Measurements from ENCODE around the gene PHOSPHO1. TPM values are rescaled to one million over a fixed set of nuclear protein-coding genes. Genes with fewer than 3 reads are reported as not detected.

PHOSPHO1 gene
- total and polyA plus RNA-seq, 2 of the 13 experiments (the other 11 are each of a cell fraction or from before 2014, with no cell fraction given) = not detected

- TF ChIP-seq ZNF407 (CRISPR knock-in tag; IDR thresholded peaks at IDR 0.05; ENCODE audit: not compliant biosample characterization) (no peak), ZNF430 (CRISPR knock-in tag; IDR thresholded peaks at IDR 0.05) (no peak), HHEX (CRISPR knock-in tag; IDR thresholded peaks at IDR 0.05) (no peak), ZNF124 (CRISPR knock-in tag; IDR thresholded peaks at IDR 0.05) (no peak), ISL2 (CRISPR knock-in tag; IDR thresholded peaks at IDR 0.05) (no peak), THAP11 (CRISPR knock-in tag; IDR thresholded peaks at IDR 0.05) (0 out of 2 replicates have a peak, but pooled peaks have one; percentile 24), PPARG (CRISPR knock-in tag; conservative IDR thresholded peaks at IDR 0.05) (no peak), BRF2 (CRISPR knock-in tag; IDR thresholded peaks at IDR 0.05) (no peak), ARHGAP35 (CRISPR knock-in tag; IDR thresholded peaks at IDR 0.05; ENCODE audit: borderline replicate concordance) (no peak), ZNF160 (CRISPR knock-in tag; IDR thresholded peaks at IDR 0.05) (no peak), EEA1 (CRISPR knock-in tag; IDR thresholded peaks at IDR 0.05; ENCODE audit: borderline replicate concordance) (no peak), RNF2 (conservative IDR thresholded peaks at IDR 0.05; ENCODE audit: low read depth) (no peak), NR0B2 (CRISPR knock-in tag; IDR thresholded peaks at IDR 0.05) (0 out of 2 replicates have a peak, but pooled peaks have one; percentile 38), UBTF (CRISPR knock-in tag; IDR thresholded peaks at IDR 0.05) (0 out of 2 replicates have a peak, but pooled peaks have one; percentile 16), GMEB2 (CRISPR knock-in tag; IDR thresholded peaks at IDR 0.05; ENCODE audit: low read depth) (no peak)
These were observed 2.9 kb downstream of the PHOSPHO1 start (continued) for GRCh38 chr17:49227436-49228261.
